NCI-H2029 (cell line): ENCODE measurements around the gene KRT2.
"Not testable (repeated sequence)": the region's sequence is repeated elsewhere in the genome, so short reads cannot be mapped to it uniquely, and the experiment has no call there.

Experiments
- DNase-seq: peaks from one replicate; lab custom pipeline; 2025; lab: John Stamatoyannopoulos, UW

Gene KRT2

DNA sequence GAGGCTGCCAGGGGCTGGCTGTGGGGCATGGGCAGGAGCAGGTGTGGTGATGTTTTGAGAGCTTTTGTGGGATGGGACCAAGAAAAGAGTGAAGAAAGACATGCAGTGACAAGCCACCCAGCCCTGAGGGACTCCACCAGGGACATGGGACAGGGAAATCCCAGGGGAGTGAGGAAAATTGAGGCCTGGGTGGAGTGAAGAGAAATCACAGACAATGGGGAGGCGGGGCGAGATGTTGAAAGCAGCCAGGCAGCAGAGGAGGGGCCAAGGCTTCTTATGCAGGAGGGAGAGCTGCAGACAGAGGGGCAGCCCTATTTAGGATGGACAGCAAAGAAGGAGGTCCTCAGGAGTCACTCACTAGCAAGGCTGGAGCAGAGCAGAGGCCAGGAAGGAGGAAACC, 32.4 kb upstream of the KRT2 start:
- no peak for DNase-seq

DNA sequence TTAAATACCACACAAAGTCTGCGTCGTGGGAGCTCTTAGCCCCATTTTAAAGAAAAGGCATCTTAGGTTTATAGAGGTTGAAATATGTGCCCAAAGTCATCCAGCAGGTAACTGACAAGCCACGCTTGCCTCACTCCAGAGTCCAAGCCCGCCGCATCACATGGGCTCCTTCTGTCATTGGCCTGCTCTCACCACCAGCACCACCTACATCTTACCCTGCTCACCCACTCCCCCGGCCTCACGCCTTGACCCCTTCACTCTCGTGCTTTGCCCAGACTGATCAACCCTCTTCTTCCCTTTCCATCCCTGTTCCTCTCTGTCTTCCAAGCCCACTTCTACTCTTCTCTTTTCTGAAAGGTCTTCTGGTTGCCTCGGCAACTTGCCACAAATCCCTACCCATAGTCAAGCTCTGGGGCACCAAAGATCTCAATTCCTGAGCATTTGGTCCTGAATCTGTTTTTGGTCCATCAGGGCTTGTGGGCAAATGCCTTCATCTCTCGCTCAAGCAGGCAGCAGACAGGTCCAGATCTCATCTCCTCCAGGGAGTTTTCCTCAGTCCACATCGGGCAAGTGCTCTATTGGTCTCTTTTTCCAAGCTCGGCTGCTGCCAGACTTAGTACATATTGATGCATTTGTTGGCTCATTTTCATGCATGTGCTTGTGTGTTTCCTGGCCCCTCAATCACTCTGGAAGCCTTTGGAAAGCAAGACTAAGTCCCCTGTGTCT, 31.7 kb upstream of the KRT2 start:
- no peak for DNase-seq

DNA sequence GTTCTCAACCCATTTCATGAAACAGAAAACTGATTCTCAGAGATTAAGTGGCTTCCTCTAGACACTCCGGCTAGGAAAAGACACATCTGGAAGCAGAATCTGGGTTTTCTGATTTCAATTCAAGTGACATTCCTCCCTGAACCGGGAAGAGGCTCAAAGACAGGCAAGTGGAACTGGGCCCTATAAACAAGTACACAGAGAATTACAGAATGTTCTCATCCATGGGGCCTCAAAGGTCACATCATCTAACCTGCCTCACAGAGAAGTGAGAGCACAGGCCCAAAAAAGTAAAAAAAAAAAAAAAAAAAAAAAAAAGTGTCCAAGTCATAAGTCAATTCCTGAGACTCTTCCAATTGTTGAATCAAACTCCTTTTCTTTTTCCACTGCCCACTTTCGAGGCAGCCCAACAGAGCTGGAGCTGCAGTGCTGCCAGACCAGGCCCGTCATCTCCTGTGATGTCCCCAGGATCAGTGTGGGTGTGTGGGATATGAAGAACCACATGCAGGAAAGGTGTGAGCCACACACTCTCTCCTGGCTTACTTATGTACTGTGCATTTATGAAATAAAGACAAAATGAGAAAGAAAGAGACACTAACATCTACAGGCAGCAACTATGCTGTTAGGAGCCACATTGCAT, 31.0 kb upstream of the KRT2 start:
- no peak for DNase-seq

DNA sequence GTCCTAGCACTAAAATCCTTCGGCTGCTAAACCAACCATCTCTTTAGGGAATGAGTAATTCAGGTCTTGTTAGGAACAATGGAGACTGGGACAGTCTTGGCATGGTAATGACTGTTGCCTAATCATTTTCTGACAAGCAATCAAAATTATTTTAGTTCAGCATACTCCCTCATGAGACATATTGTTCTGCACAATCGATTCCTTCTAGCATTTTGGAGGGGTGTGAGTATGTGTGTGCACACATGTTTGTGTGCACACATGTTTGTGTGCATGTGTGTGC, 30.3 kb upstream of the KRT2 start:
- no peak for DNase-seq

DNA sequence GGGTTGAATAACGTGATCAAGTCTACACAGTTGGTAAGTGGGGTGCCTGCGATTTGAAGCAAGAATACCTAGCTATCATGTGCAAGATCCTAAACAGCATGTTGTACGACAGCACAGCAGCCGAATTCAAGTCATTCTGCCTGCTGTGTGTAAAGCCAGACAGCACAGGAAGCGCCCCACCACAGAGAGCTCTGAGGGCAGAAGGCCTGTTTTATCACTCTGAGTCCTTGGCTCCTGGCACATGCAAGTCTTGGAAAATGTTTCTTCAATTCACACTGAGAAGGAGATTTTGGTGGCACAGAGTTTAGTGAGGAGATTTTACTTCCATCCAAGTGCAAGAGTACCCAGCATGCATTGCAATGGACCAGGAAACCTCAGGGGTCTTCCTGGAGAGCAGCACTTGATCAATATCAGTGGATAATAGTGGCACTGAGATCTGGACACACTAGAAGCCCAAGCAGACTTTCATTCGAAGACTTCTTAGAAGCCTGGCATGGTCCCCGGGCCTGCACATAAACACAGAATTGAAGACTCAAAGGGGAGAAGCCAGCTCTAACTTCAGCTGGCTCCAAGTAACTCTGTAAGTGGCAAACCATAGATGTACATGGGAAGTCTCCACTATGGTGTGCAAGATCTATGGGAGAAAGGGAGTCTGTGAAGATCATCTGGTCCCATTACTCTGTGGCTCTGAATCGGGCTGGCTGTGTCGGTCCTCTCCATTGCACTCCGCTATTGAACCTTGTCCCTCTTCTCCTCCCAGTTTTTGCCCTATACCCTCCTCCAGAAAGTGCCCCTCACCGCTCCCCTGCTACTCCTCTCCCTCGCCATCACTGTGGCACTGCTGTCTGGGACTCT, 29.7 kb upstream of the KRT2 start:
- no peak for DNase-seq

DNA sequence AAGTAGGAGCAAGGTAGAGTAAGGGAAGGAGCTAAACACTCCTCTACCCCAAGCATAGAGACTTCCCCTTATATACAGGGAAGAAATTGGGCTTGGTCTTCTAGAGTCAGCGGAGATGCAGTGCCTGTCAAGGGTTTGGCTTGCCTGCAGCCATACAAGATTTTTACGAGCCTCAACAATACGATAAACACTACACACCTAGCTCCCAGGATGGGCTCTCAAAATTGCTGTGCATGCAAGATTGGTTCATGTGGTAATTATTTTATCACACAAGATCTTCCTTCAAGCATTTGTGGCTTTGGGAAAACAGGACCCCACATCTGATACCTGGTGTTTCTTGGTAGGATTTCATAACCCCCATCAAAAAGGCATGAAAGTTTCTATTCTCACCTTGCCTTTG, 28.4 kb upstream of the KRT2 start, which contains the start of gene KRT1:
TSS of gene KRT1 (minus strand) at position 45 of the 400 bp plus-strand sequence. CDS start 59 bp downstream, outside the sequence.
- DNase-seq, result no peak

DNA sequence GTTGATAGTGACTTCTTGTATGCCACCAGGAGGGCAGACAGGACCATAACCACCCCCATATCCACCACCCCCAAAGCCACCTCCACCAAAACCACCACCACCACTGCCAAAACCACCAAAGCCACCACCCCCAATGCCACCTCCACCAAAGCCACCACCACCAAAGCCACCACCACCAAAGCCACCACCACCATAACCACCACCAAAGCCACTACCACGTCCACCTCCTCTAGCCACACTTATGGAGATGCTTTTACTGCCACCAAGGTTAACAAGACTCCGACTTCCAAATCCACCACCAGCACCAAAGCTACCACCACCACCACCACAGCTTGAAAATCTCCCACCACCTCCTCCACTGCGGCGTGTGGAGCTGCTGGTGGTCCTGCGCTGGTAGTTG, 27.9 kb upstream of the KRT2 start:
- DNase-seq, result no peak

DNA sequence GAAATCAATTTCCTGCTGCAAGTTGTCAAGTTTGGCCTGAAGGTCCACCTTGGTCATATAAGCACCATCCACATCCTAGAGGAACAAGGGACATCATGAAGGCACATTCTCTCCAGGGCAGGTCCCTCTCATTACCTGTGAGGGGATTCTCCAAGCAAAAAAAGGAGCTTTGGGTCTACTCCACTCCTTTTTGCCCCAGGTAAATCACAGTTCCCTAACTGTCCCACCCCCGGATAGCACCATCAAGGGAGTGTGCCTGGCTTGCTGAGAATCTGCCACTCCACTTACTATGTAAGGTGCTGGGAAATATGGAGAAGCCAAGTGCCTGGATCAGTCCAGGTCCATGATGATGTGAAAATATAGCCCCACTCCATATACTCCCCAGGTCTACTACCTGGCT, 25.7 kb upstream of the KRT2 start:
- no peak for DNase-seq

DNA sequence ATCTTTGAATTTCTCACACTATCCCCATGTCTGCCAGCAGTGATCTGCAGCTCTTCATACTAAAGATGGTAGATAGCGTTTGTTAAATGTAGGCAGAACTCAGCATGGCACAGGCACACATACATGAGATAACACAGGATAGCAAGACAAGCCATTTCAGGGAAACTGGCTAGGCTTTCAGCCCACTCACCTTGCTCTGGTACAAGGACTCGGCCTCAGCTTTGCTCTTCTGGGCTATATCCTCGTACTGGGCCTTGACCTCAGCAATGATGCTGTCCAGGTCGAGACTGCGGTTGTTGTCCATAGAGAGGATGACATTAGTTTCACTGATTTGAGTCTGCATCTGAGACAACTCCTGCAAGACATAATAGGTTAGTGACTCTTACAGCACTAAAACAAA, 25.1 kb upstream of the KRT2 start:
- no peak for DNase-seq

DNA sequence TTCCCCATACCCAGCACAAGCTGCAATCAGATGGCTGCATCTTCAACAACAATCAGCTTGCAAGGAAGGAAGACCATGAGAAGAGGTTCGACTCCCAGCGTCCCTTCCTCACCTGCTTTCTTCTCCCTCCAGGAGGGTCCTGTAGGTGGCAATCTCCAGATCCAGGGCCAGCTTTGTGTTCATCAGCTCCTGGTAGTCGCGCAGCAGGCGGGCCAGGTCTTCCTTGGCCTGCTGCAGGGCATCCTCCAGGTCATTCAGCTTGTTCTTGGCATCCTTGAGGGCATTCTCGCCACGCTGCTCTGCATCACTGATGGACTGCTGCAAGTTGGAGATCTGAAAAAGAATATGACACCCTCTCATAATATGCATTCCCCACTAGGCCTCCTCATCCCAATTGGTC, 24.2 kb upstream of the KRT2 start:
- DNase-seq, result no peak

DNA sequence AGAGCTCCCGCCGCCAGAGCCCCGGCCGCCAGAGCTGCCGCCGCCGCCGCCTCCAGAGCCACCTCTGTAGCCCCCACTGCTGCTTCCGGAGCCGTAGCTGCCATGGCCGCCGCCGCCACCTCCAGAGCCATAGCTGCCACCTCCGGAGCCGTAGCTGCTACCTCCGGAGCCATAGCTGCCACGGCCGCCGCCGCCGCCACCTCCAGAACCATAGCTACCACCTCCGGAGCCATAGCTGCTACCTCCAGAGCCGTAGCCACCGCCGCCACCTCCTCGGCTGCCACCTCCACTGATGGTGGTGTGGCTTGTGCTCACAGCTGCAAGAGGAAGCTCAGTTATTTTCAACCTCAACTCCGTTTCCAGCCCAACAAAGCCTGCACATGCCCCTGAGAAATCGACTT, 23.3 kb upstream of the KRT2 start:
- DNase-seq, result no peak

DNA sequence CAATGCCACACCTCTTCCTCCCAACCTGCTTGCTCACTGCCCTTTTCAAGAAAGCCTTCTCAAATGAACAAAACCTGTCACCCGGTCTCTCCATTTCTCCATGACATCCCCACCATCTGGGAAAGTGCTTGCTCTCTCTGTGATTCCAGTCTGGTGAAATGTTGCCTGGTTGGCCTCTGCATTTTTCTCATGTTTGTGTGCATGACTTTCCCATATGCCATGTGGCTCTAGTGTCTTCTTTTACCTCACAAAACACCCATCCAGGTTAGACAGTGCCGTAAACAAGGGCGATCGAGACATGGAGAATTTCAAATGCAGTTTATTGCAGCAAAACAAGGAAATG, 22.4 kb upstream of the KRT2 start:
- DNase-seq, result no peak

DNA sequence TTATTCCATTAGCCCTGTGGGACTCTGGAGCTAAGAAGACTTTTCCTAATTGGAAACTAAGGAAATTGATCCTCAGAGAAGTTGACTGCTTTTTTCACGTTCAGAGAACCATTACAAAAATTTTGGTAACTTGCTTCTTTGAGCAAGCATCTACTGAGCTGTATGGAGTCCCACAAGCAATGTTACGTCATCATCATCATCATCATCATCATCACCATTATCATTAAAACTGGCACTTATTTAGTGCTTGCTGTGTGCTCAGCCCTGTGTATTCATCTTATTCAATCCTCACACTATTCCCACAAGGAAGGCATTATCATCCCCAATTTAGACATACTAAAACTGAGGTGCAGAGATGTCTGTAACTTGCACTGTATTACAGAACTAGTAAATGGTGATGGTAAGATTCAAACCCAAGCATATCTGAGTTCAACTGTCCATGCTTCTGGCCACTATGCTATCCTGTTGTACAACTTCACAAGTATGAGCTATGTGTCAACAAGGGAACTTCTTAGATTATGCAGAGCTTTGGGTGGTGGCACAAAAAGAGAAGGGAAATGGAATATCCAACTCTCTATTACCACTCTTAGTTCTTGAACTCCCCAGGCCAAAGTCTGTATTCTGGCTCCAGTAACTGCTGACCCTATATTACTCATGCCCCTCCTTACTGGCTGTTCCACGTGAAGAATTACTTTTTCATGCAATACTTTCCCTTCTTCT, 21.9 kb upstream of the KRT2 start:
- DNase-seq, result no peak

DNA sequence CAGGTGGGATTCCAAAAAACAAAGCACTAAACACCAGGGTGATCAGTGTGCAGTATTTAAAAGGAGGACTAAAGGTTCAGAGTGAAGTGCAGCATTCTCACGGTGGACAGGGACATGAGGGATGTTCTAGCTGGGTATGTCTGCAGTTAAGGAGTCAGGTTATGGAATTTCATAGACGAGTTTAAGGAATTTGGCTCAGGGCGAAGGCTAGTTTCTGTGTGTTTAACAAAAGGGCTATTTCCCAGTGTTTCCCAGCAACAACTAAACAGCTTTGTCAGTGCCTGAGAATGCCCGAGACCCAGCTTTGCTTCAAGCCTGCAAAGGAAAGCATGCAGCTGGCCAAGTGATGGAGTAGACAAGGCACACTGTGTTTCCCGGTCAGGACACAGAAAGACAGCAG, 21.2 kb upstream of the KRT2 start:
- no peak for DNase-seq

DNA sequence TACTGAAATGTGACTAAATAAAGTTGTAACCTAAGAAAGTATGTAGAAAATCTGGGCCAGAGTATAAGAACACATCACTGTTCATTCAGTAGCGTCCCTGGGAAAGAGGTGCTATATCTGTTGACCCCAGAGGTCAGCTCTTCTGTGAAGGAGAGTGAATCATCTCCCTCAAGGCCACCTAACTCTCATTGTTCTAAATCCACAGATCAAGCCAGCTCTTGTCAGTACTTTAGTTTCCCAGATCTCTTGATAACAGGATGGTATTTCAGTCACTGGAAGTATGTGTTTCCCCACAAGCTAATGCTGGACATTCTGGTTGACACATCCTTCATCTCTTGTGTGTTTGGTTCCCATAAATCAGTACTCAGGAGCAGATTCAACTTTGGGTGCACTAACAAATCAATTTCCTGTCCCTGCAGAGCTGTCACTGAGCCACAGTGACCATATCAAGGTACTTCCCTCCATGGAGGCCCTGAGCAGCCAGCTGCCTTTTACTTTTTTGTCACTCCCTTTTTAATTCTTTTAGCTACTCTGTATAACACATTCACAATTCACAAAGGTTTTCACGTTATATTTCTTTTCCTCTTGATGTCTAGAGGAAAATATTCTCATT, 20.4 kb upstream of the KRT2 start:
- DNase-seq, result no peak

DNA sequence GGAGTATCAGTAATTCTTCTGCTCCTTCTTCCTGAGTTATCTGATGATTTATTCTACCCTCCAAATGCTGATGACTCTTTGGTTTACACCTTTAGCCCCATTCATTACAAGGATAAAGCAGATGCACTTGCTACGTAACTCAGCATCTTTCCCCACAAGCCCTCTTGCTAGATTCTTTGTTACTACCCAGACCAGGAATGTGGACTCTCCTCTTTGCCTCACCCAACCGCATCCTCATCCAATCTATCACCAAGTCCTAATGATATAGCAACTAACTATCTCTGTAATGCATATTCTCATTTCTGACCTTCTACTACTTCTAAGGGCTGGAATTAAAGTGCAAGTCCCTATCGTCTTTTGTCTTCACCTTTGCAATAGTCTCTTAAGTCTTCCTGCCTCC, 18.9 kb upstream of the KRT2 start:
- DNase-seq, result no peak

DNA sequence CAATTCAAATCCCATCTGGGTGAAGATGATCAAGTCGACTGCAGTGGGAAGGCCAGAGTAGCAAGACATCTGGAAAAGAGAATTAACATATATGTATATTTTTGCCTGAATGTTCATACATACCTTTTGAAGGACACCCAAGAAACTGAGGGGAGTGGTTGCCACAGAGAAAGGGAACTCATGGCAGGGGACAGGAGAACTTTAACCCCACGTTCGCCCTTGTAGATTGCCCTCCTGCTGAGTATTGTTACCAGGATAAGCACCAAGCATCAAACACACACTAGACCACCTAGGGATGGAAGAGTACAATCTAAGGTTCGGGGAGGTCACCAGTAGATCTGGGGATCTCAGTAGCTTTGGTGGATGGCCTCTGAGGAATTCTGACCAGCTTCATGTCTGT, 18.5 kb upstream of the KRT2 start:
- DNase-seq, result no peak

DNA sequence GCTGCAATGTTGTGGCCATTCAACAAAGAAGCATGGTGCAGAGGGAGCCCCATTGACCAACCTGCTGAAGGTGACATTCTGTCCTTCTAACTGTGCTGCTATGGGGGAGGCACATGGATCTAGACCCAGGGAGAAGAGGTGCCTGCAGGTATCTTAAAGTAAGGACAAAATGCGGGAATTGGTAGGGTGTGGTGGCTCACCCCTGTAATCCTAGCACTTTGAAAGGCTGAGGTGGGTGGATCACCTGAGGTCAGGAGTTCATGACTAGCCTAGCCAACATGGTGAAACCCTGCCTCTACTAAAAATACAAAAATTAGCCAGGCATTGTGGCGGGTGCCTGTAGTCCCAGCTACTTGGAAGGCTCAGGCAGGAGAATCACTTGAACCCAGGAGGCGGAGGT, 17.9 kb upstream of the KRT2 start:
- DNase-seq, result not testable (repeated sequence)

DNA sequence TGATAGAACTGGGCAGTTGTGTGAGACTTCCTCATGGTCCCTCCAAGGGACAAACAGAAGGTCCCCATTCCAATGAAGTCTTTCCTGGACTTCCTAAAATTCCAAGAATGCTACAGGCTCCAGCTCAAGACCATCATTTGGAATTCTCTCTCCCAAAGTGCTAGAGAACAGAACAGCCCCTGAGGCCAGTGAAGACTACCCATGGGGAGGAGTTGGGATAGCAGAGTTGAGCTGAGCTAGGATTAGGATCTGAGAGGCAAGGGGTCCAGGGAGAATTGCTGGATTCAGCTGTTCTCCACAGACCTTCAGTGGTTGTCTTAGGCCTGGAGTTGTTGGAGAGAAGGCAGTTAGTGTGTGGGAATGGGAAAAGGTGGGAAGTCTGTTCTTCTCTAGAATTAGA, 17.4 kb upstream of the KRT2 start:
- DNase-seq, result no peak

DNA sequence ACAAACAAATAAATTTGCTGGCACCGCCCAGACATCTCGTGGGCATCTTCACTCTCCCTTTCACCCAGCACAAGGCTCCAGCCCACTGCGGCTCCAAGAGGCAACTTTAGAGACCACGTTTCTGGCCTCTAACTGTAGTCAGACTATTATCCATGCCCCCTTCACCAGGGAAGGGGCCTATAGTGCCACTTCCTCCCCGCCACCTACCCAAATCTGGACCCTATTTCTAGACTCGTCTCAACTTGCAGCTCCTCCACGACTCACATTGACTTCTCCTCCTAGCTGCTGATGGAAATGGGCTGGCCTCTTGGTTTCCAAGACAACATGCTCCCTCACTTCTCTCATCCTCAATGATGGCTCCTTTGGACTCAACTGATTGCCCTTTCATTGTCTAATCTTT, 15.9 kb upstream of the KRT2 start:
- DNase-seq, result no peak

DNA sequence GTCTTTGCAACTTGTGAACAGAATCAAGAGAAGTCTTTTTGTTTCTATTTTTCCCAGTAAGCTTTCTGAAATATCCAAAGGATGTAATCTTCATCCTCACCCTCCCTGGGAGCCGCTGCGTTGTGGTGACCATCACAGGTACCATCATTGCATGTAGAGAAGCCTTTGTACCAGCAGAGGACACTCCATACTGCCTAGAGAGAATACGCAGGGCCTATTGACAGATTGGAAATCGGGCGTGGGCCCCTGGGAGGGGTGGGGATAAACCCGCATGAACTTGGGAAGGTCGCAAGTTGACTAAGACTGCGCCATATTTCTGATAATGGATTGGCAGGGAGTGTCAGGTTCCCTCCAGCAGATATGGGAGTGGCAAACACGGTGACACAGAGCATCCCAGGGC, 15.5 kb upstream of the KRT2 start:
- DNase-seq, result no peak

DNA sequence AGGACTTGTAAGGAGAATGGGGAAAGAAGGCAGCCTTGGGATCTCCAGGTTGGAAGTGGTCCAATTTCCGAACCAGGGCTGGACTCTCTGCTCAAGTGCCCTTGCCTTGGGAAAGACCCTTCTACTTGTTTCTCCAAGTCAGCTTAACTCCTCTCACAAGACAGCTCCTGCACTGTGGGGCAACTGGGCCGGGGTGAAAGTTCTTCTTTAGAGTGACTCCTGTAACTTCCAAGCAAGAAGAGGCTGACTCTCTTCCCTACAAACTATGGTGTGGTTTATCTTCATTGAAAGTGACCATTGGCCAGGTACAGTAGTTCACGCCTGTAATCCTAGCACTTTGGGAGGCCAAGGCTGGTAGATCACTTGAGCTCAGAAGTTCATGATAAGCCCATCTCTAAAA, 14.5 kb upstream of the KRT2 start:
- DNase-seq, result no peak
